Measurements from ENCODE around the gene ANGPTL5. TPM values are rescaled to one million over a fixed set of nuclear protein-coding genes. Genes with fewer than 3 reads are reported as not detected.
"Not testable (repeated sequence)": the region's sequence is repeated elsewhere in the genome, so short reads cannot be mapped to it uniquely, and the experiment has no call there.

Gene ANGPTL5
- total RNA-seq, 1 donor = not detected

- no peak for DNase-seq (ENCODE audit: low read depth in 2 of 3, low spot score in 2 of 3)
Measured at GRCh38 chr11:101894505-101894904, 21.8 kb downstream of the ANGPTL5 start.

- no peak for DNase-seq (ENCODE audit: low read depth in 2 of 3, low spot score in 2 of 3)
Measured at GRCh38 chr11:101889767-101890166, 26.6 kb downstream of the ANGPTL5 start.

DNA sequence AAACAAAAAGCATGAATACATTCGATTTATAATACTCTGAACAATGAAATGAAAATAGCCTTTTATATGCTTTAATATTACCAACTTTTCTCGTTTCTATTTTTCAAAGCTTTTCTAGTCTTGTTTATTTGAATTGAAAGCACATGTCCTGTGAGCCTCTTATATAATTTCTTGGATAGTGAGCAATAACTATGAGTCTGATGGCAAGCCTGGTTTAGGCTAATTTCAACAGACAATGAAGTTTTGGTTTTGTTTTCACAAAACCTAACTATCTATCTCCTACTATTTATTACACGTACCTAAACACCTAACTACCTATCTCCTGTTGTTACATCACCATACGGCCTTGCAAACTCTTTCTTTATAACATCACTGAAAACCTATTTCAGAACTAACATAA, 30.7 kb downstream of the ANGPTL5 start:
- DNase-seq (ENCODE audit: low read depth in 2 of 3, low spot score in 2 of 3) = no peak

- DNase-seq (ENCODE audit: low read depth in 2 of 3, low spot score in 2 of 3) = no peak
Measured at GRCh38 chr11:101881586-101881985, 34.7 kb downstream of the ANGPTL5 start.

DNA sequence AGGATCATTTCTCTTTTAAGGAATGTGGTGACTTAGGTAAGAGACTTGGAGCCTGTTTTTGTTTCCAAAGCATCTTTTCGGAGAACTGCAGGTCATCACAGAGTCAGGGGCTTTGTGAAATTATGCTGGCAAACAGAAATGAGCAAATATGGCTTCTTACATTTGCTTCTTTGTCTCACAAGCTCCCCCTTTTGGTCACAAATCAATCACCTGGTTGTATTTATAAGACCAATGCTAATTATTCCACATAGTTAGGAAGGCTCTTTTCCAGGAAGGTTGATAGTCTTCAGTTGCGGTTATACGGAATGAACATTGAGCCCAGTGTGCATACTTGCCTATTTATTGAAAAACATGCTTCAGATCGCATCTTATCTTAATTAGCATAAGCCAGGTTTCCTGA, 36.1 kb downstream of the ANGPTL5 start:
- DNase-seq (ENCODE audit: low read depth in 2 of 3, low spot score in 2 of 3) = peak in 2 of 3 donors; percentile 25 to 47

- DNase-seq (ENCODE audit: low read depth in 2 of 3, low spot score in 2 of 3) = no peak
Measured at GRCh38 chr11:101872171-101872882, 44.0 kb downstream of the ANGPTL5 start.

DNA sequence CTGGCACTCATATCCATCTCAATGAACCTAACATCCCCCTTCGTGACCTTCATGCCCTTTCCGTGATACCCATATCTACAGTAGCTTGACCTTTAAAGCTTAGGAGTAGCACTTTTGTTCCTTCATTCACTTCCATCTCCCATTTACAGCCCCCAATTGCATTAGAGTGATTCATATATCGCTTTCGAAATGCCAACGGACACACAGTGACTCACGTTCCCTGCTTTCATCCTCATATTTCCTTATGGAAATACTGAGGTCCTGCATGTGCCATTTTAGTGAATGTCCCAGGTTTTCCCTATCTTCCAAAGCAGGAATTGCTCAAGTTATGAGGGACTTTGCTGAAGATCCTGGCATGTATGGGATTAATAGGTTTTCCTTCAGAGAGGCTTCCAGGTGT, 45.8 kb downstream of the ANGPTL5 start:
- DNase-seq (ENCODE audit: low read depth in 2 of 3, low spot score in 2 of 3) = no peak

DNA sequence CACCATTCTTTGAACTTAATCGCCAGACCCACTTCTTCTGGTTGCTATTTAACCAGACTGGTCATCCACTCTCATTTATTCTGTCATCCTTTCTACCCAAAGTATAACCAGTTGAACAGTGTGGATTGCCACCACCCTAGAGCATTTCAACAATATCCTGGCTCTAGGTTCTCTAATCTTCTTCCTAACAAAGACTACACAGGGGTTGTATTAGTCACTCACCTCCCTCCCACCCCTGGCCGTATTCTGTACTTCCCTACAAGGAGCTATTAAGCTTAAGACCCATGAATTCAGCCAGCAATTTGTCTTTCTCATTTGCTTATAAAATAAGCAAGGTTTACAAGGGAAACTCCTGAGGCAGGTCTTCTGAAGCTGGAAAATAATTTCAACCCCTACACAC, 48.4 kb downstream of the ANGPTL5 start:
- DNase-seq (ENCODE audit: low read depth in 2 of 3, low spot score in 2 of 3) = no peak

DNA sequence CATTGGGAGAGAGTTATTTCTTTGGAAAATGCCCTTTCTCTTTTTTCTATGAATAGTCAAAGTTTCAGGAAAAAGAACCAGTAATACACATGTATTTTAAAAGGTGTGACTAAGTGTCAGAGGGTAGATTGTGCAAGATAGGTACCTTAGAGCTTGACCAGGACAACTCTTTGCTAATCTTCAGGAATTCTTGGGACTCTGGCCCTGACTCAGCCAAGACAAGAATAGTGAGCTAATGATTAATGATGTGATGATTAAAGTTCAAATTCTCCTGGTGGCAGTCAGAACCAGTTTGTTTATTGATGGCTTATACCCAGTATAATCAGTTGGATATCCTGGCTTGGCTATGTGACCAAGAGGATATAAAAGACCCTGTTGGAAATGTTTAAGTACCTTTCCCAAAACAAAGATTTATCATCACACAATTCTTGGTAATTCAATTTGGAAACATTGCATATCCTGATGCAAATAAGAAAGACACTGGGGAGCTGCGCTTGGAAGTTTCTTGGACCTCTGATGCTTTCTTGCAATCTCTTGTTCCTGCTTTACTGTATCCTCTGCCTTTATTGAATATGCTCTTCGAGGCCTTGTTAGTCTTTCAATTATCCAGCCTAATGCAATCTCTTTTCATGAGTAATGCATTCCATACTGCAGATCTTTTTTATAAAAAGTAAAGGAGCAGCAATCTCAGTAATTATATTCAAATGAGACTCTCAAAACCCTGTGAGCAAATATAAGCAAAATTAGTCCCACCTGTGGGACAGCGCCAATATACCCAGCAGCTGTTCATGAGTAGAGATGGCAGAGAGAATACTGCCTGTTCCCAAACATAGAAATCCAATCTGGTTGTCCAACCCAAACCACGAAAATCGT, 49.5 kb downstream of the ANGPTL5 start:
- no peak for DNase-seq (ENCODE audit: low read depth in 2 of 3, low spot score in 2 of 3)

- DNase-seq (ENCODE audit: low read depth in 2 of 3, low spot score in 2 of 3) = no peak
Measured at GRCh38 chr11:101864098-101864497, 52.2 kb downstream of the ANGPTL5 start.

DNA sequence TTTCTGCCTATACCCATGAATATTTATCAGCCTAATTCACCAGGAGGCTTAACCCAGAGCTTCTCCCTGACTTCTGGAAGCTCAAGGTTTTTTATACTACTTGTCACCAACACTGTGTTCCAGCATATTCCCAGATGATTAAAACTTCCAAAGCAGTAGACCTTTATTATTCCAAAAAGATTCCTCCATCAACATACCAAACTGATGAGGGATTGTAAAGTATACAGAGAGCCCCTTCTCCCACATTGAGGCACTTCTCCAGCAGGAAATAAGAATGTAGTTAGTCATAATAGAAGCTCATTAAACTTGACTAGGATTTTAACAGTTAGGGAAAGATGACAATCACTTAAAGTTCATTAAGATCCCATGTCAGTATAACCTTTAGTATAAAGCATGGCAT, 53.0 kb downstream of the ANGPTL5 start:
- DNase-seq (ENCODE audit: low read depth in 2 of 3, low spot score in 2 of 3) = no peak

- DNase-seq (ENCODE audit: low read depth in 2 of 3, low spot score in 2 of 3) = peak in 2 of 3 donors; percentile 6 to 23
Measured at GRCh38 chr11:101862391-101863233, 53.7 kb downstream of the ANGPTL5 start.

GRCh38 chr11:101860696-101861427, 55.5 kb downstream of the ANGPTL5 start:
- DNase-seq (ENCODE audit: low read depth in 2 of 3, low spot score in 2 of 3) = peak in 2 of 3 donors; percentile 22 to 58

DNA sequence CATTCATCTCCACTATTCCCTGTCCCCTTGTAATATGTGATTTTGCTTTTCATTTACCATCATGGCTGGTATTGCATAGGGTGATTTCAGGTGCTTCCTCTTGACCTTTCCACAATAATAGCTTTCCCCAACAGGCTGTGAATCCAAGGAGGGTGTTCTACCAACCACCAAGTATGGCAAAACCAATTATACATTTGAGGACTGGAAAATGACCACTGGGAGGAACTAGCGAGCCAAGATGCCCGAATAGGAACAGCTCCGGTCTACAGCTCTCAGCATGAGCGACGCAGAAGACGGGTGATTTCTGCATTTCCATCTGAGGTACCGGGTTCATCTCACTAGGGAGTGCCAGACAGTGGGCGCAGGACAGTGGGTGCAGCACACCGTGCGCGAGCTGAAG, 64.1 kb downstream of the ANGPTL5 start:
- not testable (repeated sequence) for DNase-seq (ENCODE audit: low read depth in 2 of 3, low spot score in 2 of 3)

- peak in 2 of 3 donors; percentile 1 to 33 for DNase-seq (ENCODE audit: low read depth in 2 of 3, low spot score in 2 of 3)
Measured at GRCh38 chr11:101848262-101848661, 68.1 kb downstream of the ANGPTL5 start.

DNA sequence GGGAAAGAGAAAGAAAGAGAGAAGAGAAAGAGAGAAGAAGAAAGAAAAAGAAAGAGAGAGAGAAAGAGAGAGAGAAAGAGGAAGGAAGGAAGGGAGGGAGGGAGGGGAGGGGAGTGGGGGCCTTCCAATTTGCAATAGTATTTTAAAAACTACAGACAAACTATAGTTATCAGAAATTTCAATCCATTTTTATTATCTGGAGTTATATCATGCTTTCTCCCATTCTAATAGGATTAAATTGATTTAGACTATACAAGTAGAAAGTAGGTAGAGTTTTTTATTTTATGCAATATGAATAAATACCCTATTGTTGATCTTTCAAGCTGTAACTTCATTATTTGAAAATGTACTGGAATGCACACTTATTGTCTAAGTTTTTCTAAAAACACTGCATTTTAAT, 71.7 kb downstream of the ANGPTL5 start:
- DNase-seq (ENCODE audit: low read depth in 2 of 3, low spot score in 2 of 3) = no peak

DNA sequence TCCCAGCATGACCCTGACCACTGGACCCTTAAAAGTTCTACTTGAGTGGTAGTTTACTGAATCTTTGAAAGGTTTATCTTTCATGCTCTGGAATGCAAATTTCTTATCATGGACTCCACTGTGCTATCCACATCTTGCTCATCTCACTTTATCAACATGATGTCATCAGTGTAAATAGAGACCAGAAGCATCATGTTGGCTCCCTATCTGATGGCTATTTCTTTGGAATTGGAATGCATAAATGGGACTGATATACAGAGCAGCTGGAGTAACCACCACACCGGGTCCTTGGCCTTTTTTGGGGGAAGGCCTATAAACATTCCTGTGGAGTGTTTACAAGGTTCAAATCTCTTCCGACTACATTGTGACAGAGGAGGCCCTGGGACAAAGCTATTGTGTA, 75.6 kb downstream of the ANGPTL5 start:
- DNase-seq (ENCODE audit: low read depth in 2 of 3, low spot score in 2 of 3) = no peak
